Right lobe of liver (tissue), 6 donors: ENCODE measurements around the gene KRTAP5-7. TPM values are rescaled to one million over a fixed set of nuclear protein-coding genes. Genes with fewer than 3 reads are reported as not detected.
A peak's percentile ranks its signal among the peaks of the same experiment; 100 is the strongest.

Experiments used
- ATAC-seq, 4 donors: fragments of 200-7000 bp; cut with Tn5 transposase; one replicate each; pipeline ENCODE4 v1.9.1; 2020; ENCODE audit warnings: mild to moderate bottlenecking in 4 of 4, moderate library complexity in 4 of 4
- DNase-seq, 3 donors: peaks; one replicate each; pipeline ENCODE4 v3.0.0-alpha.2; 2020
- H3K27ac ChIP-seq, 3 donors: fragments of 200-600 bp; one replicate each; pipeline ENCODE4 v1.8.0; 2022
- H3K27me3 ChIP-seq, 2 donors: fragments of 200-600 bp; one replicate each; pipeline ENCODE4 v1.8.0; 2022
- H3K36me3 ChIP-seq, 4 donors: fragments of 200-600 bp; sonication (generic) in 1 of 4; one replicate each; pipeline versions ENCODE4 v1.5.1 to v1.8.0; 2017 to 2022; ENCODE audit warnings: control low read depth in 1 of 4
- H3K4me1 ChIP-seq, 4 donors: fragments of 200-600 bp; sonication (generic) in 1 of 4; one replicate each; pipeline versions ENCODE4 v1.5.1 to v1.8.0; 2017 to 2022; ENCODE audit warnings: control low read depth in 1 of 4
- H3K4me3 ChIP-seq, 3 donors: fragments of 200-600 bp; one replicate each; pipeline ENCODE4 v1.8.0; 2022
- H3K9me3 ChIP-seq, 4 donors: fragments of 200-600 bp; sonication (generic) in 1 of 4; one replicate each; pipeline versions ENCODE4 v1.5.1 to v1.8.0; 2017 to 2022; ENCODE audit warnings: control low read depth in 1 of 4
- CTCF ChIP-seq, 4 donors: fragments of 200-600 bp in 3 of 4; fragments of 450-650 bp in 1 of 4; IDR thresholded peaks; one replicate each; pipeline versions ENCODE4 v1.5.1 to v1.8.0; 2016 to 2022; ENCODE audit warnings: antibody characterized with exemption in 4 of 4, mild to moderate bottlenecking in 2 of 4
- POLR2A ChIP-seq: fragments of 450-650 bp; IDR thresholded peaks from one replicate; pipeline ENCODE4 v1.6.1; 2017; ENCODE audit warnings: antibody characterized with exemption, mild to moderate bottlenecking
- WGBS: methylation state at CpG from one replicate; pipeline ENCODE4 v1.1.6; 2018; ENCODE audit warnings: low coverage, low lambda C conversion rate; ENCODE audit not compliant: insufficient coverage; ENCODE audit errors: missing lambda C conversion rate; 5-methylcytosine and 5-hydroxymethylcytosine counted together
- intact Hi-C, 2 donors: fragments of 100-400 bp; cut with DNase I; formaldehyde crosslinking; loops; one replicate each; pipeline versions ENCODE4 v1.11.2 to v1.14.1; 2022
- total RNA-seq, 6 experiments: library from RNA; depleted of rRNA in 2 of 6; stranded (reverse); fragments of >200 nt in 2 of 6; fragmentation: NEBNext Ultra II Directional in 3 of 6; extraction: Animal tissue kit (Norgen Biotek cat#: 25700) in 3 of 6; gene quantifications; one replicate each; pipeline versions ENCODE4 v1.1.0 to v1.2.4, GENCODE V29; 2016 to 2023
- donor health status: DM: no; HTN: yes; CAD: no.
- donor health status: DM: no; HTN: no; CAD: no.
- donor health status: DM: no; HTN: no; CAD: no.
- donor health status: DM: no; HTN: yes; CAD: no.
- donor health status: DM: no; HTN: yes; CAD: no.

KRTAP5-7 gene
- total RNA-seq, 6 experiments from 2014 or later: 0.18 to 3.9 (median 0.23) TPM; not detected in 2

GRCh38 chr11:71482216-71482615 lies 44.9 kb upstream of the KRTAP5-7 start:
- DNase-seq: no peak
- Histone ChIP-seq H3K27ac (no peak overlapping the region), H3K4me3 (no peak overlapping the region), H3K9me3 (no peaks in the 10 kb centered on the region), H3K4me1 (no peaks in the 10 kb centered on the region), H3K27me3 (no peaks in the 10 kb centered on the region), H3K36me3 (peaks cover 0 to 50% (median 5%) of the 10 kb centered on the region in 4 donors)
- no CpG with 5 or more reads among the region's 18 CpGs for WGBS
- TF ChIP-seq POLR2A: no peak
- TF ChIP-seq CTCF (IDR thresholded peaks at IDR 0.05): no peak
- intact Hi-C loops: no loop called here
- ATAC-seq: no peak

GRCh38 chr11:71482746-71483364 lies 44.2 kb upstream of the KRTAP5-7 start:
- TF ChIP-seq POLR2A: no peak
- no peak for TF ChIP-seq CTCF (IDR thresholded peaks at IDR 0.05)
- H3K36me3 ChIP-seq: peaks cover 0 to 48% (median 5%) of the 10 kb centered on the region in 4 donors
- DNase-seq: no peak
- intact Hi-C loops: no loop called here
- H3K27me3 ChIP-seq: no peaks in the 10 kb centered on the region
- no peak overlapping the region for H3K4me3 ChIP-seq
- ATAC-seq: no peak
- no peak overlapping the region for H3K27ac ChIP-seq
- WGBS: 100% methylated on average over 2 of the region's 13 CpGs
- H3K9me3 ChIP-seq: no peaks in the 10 kb centered on the region
- H3K4me1 ChIP-seq: no peaks in the 10 kb centered on the region

- Histone ChIP-seq H3K4me3 (no peak overlapping the region), H3K9me3 (no peaks in the 10 kb centered on the region), H3K27ac (no peak overlapping the region), H3K36me3 (peaks cover 0 to 48% (median 3%) of the 10 kb centered on the region in 4 donors), H3K4me1 (no peaks in the 10 kb centered on the region), H3K27me3 (no peaks in the 10 kb centered on the region)
- TF ChIP-seq POLR2A (no peak), CTCF (IDR thresholded peaks at IDR 0.05) (no peak)
- intact Hi-C loops: no loop called here
- no peak for ATAC-seq
- WGBS: 100% methylated on average over 1 of the region's 6 CpGs
- DNase-seq: peak in 1 of 3 donors; percentile 6
These were observed 43.4 kb upstream of the KRTAP5-7 start for GRCh38 chr11:71483692-71484091.

- H3K27me3 ChIP-seq: no peaks in the 10 kb centered on the region
- peak in 1 of 3 donors; percentile 26 for DNase-seq
- H3K9me3 ChIP-seq: no peaks in the 10 kb centered on the region
- TF ChIP-seq POLR2A (no peak), CTCF (IDR thresholded peaks at IDR 0.05) (no peak)
- no peak for ATAC-seq
- H3K4me1 ChIP-seq: no peaks in the 10 kb centered on the region
- H3K36me3 ChIP-seq: peaks cover 0 to 44% (median 3%) of the 10 kb centered on the region in 4 donors
- H3K27ac ChIP-seq: no peak overlapping the region
- WGBS: 94% methylated on average over 16 of the region's 23 CpGs
- intact Hi-C loops: no loop called here
- H3K4me3 ChIP-seq: no peak overlapping the region
These were observed 42.6 kb upstream of the KRTAP5-7 start for GRCh38 chr11:71484248-71485062.
